Trophoblast cell (in vitro differentiated cells and primary cell): Measurements from ENCODE around the gene XIRP2.

Experiments used
- DNase-seq, 2 donors: peaks; one replicate each; pipeline ENCODE4 v3.0.0-alpha.2; 2016
- H2AFZ ChIP-seq: 2 replicates; pipeline ENCODE4 v1.6.1; 2013; ENCODE audit warnings: low read length, moderate library complexity, mild to moderate bottlenecking; ENCODE audit not compliant: insufficient read depth, poor library complexity
- H2AK5ac ChIP-seq: 2 replicates; pipeline ENCODE4 v1.6.1; 2013; ENCODE audit warnings: mild to moderate bottlenecking, low read length
- H2BK120ac ChIP-seq: 2 replicates; pipeline ENCODE4 v1.6.1; 2013; ENCODE audit warnings: low read length, mild to moderate bottlenecking, moderate library complexity; ENCODE audit not compliant: insufficient read depth, poor library complexity
- H2BK12ac ChIP-seq: 2 replicates; pipeline ENCODE4 v1.6.1; 2013; ENCODE audit warnings: mild to moderate bottlenecking, low read length, moderate library complexity
- H2BK5ac ChIP-seq: 2 replicates; pipeline ENCODE4 v1.6.1; 2013; ENCODE audit warnings: low read length, low read depth, moderate library complexity, mild to moderate bottlenecking; ENCODE audit not compliant: poor library complexity
- H3K14ac ChIP-seq: 2 replicates; pipeline ENCODE4 v1.6.1; 2013; ENCODE audit warnings: mild to moderate bottlenecking, low read length
- H3K18ac ChIP-seq: 2 replicates; pipeline ENCODE4 v1.6.1; 2013; ENCODE audit warnings: mild to moderate bottlenecking, low read length
- H3K23ac ChIP-seq: 2 replicates; pipeline ENCODE4 v1.6.1; 2013; ENCODE audit warnings: low read length
- H3K27ac ChIP-seq: 2 replicates; pipeline ENCODE4 v1.5.1; 2013; ENCODE audit warnings: low read depth, mild to moderate bottlenecking, inconsistent platforms, low read length, moderate library complexity
- H3K27me3 ChIP-seq: 2 replicates; pipeline ENCODE4 v1.6.1; 2013; ENCODE audit warnings: inconsistent platforms, mild to moderate bottlenecking, low read length, moderate library complexity; ENCODE audit not compliant: insufficient read depth
- H3K36me3 ChIP-seq, 2 experiments: 1 replicate in 1 of 2; 2 replicates in 1 of 2; pipeline ENCODE4 v1.6.1; 2013; ENCODE audit warnings: low read length in 2 of 2, mild to moderate bottlenecking in 2 of 2, moderate library complexity in 1 of 2; ENCODE audit not compliant: insufficient read depth in 2 of 2, control insufficient read depth in 1 of 2
- H3K4ac ChIP-seq: 2 replicates; pipeline ENCODE4 v1.6.1; 2013; ENCODE audit warnings: low read depth, mild to moderate bottlenecking, low read length, moderate library complexity
- H3K4me1 ChIP-seq, 2 experiments: 1 replicate in 1 of 2; 2 replicates in 1 of 2; pipeline ENCODE4 v1.6.1; 2013; ENCODE audit warnings: low read length in 2 of 2, mild to moderate bottlenecking in 2 of 2, moderate library complexity in 1 of 2; ENCODE audit not compliant: insufficient read depth in 2 of 2, control insufficient read depth in 1 of 2
- H3K4me2 ChIP-seq: 2 replicates; pipeline ENCODE4 v1.6.1; 2013; ENCODE audit warnings: inconsistent platforms, mild to moderate bottlenecking, low read length, moderate library complexity
- H3K4me3 ChIP-seq: 2 replicates; pipeline ENCODE4 v1.5.1; 2013; ENCODE audit warnings: mild to moderate bottlenecking, low read depth, low read length, inconsistent platforms
- H3K79me1 ChIP-seq: one replicate; pipeline ENCODE4 v1.6.1; 2013; ENCODE audit warnings: low read length
- H3K79me2 ChIP-seq: 2 replicates; pipeline ENCODE4 v1.6.1; 2013; ENCODE audit warnings: low read length, mild to moderate bottlenecking; ENCODE audit not compliant: control insufficient read depth, insufficient read depth, poor library complexity
- H3K9ac ChIP-seq: 2 replicates; pipeline ENCODE4 v1.6.1; 2013; ENCODE audit warnings: mild to moderate bottlenecking, low read length
- H3K9me3 ChIP-seq: 2 replicates; pipeline ENCODE4 v1.6.1; 2013; ENCODE audit warnings: low read depth, mild to moderate bottlenecking, control low read depth, inconsistent platforms, low read length; ENCODE audit not compliant: insufficient read depth
- H4K12ac ChIP-seq: 2 replicates; pipeline ENCODE4 v1.6.1; 2013; ENCODE audit warnings: low read depth, mild to moderate bottlenecking, low read length, moderate library complexity
- H4K8ac ChIP-seq: 2 replicates; pipeline ENCODE4 v1.6.1; 2013; ENCODE audit warnings: low read depth, mild to moderate bottlenecking, low read length, moderate library complexity
- H4K91ac ChIP-seq: one replicate; pipeline ENCODE4 v1.6.1; 2013; ENCODE audit warnings: low read depth, mild to moderate bottlenecking, low read length, moderate library complexity
- WGBS: extraction: QIAGEN DNeasy Blood & Tissue Kit; methylation state at CpG from one replicate; pipeline ENCODE4 v1.1.7; 2013; ENCODE audit warnings: missing lambda C conversion rate; ENCODE audit not compliant: insufficient read length, insufficient coverage; ENCODE audit errors: extremely low coverage; 5-methylcytosine and 5-hydroxymethylcytosine counted together

Gene XIRP2

GRCh38 chr2:166882851-166883250 is 5.4 kb upstream of the XIRP2 start:
- no peak for DNase-seq
- no peaks in the 10 kb centered on the region for H3K79me2 ChIP-seq
- H2BK12ac ChIP-seq = no peak overlapping the region
- no peaks in the 10 kb centered on the region for H3K9me3 ChIP-seq
- no peak overlapping the region for H4K12ac ChIP-seq
- H3K14ac ChIP-seq = no peak overlapping the region
- no peak overlapping the region for H2BK5ac ChIP-seq
- no peak overlapping the region for H3K4me2 ChIP-seq
- H4K91ac ChIP-seq = no peak overlapping the region
- no peak overlapping the region for H3K27ac ChIP-seq
- H3K9ac ChIP-seq = no peak overlapping the region
- H2AFZ ChIP-seq = no peak overlapping the region
- no peak overlapping the region for H3K4me3 ChIP-seq
- H3K79me1 ChIP-seq = no peaks in the 10 kb centered on the region
- H3K4ac ChIP-seq = no peak overlapping the region
- no peak overlapping the region for H2AK5ac ChIP-seq
- no peaks in the 10 kb centered on the region for H3K36me3 ChIP-seq
- no peaks in the 10 kb centered on the region for H3K27me3 ChIP-seq
- no peaks in the 10 kb centered on the region for H3K4me1 ChIP-seq
- H4K8ac ChIP-seq = no peak overlapping the region
- H3K23ac ChIP-seq = no peak overlapping the region
- no peak overlapping the region for H2BK120ac ChIP-seq
- no peak overlapping the region for H3K18ac ChIP-seq
- WGBS = no CpG with 5 or more reads among the region's 3 CpGs

GRCh38 chr2:166891727-166892126 is 3.4 kb downstream of the XIRP2 start:
- H3K4me1 ChIP-seq = no peaks in the 10 kb centered on the region
- H3K18ac ChIP-seq = no peak overlapping the region
- H2AFZ ChIP-seq = no peak overlapping the region
- no peak overlapping the region for H3K4ac ChIP-seq
- no peak overlapping the region for H3K4me3 ChIP-seq
- no peak for DNase-seq
- no peak overlapping the region for H3K23ac ChIP-seq
- WGBS = no CpG with 5 or more reads among the region's 2 CpGs
- H3K36me3 ChIP-seq = no peaks in the 10 kb centered on the region
- H2BK120ac ChIP-seq = no peak overlapping the region
- no peaks in the 10 kb centered on the region for H3K79me1 ChIP-seq
- no peak overlapping the region for H3K14ac ChIP-seq
- no peak overlapping the region for H2AK5ac ChIP-seq
- no peak overlapping the region for H2BK12ac ChIP-seq
- H2BK5ac ChIP-seq = no peak overlapping the region
- no peak overlapping the region for H4K8ac ChIP-seq
- no peak overlapping the region for H3K27ac ChIP-seq
- no peaks in the 10 kb centered on the region for H3K27me3 ChIP-seq
- H3K9ac ChIP-seq = no peak overlapping the region
- H3K9me3 ChIP-seq = no peaks in the 10 kb centered on the region
- H3K4me2 ChIP-seq = no peak overlapping the region
- no peak overlapping the region for H4K12ac ChIP-seq
- H3K79me2 ChIP-seq = no peaks in the 10 kb centered on the region
- no peak overlapping the region for H4K91ac ChIP-seq

- no peak overlapping the region for H2BK5ac ChIP-seq
Observed at GRCh38 chr2:166892397-166892796, 4.1 kb downstream of the XIRP2 start.

GRCh38 chr2:166895243-166895642 is 7.0 kb downstream of the XIRP2 start:
- WGBS = no CpG with 5 or more reads among the region's 2 CpGs
- no peak overlapping the region for H4K12ac ChIP-seq

More at GRCh38 chr2:166892397-166892796, 4.1 kb downstream of the XIRP2 start:
- H2AK5ac ChIP-seq = no peak overlapping the region
- H3K14ac ChIP-seq = no peak overlapping the region
- H4K8ac ChIP-seq = no peak overlapping the region
- H3K4me1 ChIP-seq = no peaks in the 10 kb centered on the region
- no peak overlapping the region for H3K4me2 ChIP-seq
- no peaks in the 10 kb centered on the region for H3K79me1 ChIP-seq
- no peak overlapping the region for H2BK12ac ChIP-seq
- no peak overlapping the region for H4K12ac ChIP-seq
- no peak overlapping the region for H3K9ac ChIP-seq
- no peak overlapping the region for H3K18ac ChIP-seq
- no peaks in the 10 kb centered on the region for H3K79me2 ChIP-seq
- H4K91ac ChIP-seq = no peak overlapping the region
- H3K4ac ChIP-seq = no peak overlapping the region
- H3K23ac ChIP-seq = no peak overlapping the region
- H3K27ac ChIP-seq = no peak overlapping the region
- H2AFZ ChIP-seq = no peak overlapping the region
- no peak overlapping the region for H2BK120ac ChIP-seq
- no peaks in the 10 kb centered on the region for H3K36me3 ChIP-seq
- no peaks in the 10 kb centered on the region for H3K27me3 ChIP-seq
- H3K4me3 ChIP-seq = no peak overlapping the region
- no peaks in the 10 kb centered on the region for H3K9me3 ChIP-seq
- no peak for DNase-seq

GRCh38 chr2:166897666-166898065 is 9.4 kb downstream of the XIRP2 start:
- H3K27ac ChIP-seq = no peak overlapping the region
- no peak overlapping the region for H2BK120ac ChIP-seq
- H3K23ac ChIP-seq = no peak overlapping the region
- no peaks in the 10 kb centered on the region for H3K9me3 ChIP-seq
- no peaks in the 10 kb centered on the region for H3K4me1 ChIP-seq
- H3K79me2 ChIP-seq = no peaks in the 10 kb centered on the region
- no peak overlapping the region for H4K91ac ChIP-seq
- H2AFZ ChIP-seq = no peak overlapping the region
- H3K36me3 ChIP-seq = no peaks in the 10 kb centered on the region
- no peak overlapping the region for H4K8ac ChIP-seq
- H3K14ac ChIP-seq = no peak overlapping the region
- H3K79me1 ChIP-seq = no peaks in the 10 kb centered on the region
- no peak overlapping the region for H3K4me2 ChIP-seq
- no peak for DNase-seq
- no peak overlapping the region for H3K4me3 ChIP-seq
- no peak overlapping the region for H3K4ac ChIP-seq
- no peak overlapping the region for H3K18ac ChIP-seq
- no peak overlapping the region for H2AK5ac ChIP-seq
- no peak overlapping the region for H3K9ac ChIP-seq
- no peak overlapping the region for H2BK5ac ChIP-seq
- H3K27me3 ChIP-seq = no peaks in the 10 kb centered on the region
- H4K12ac ChIP-seq = no peak overlapping the region
- no peak overlapping the region for H2BK12ac ChIP-seq

More at GRCh38 chr2:166895243-166895642, 7.0 kb downstream of the XIRP2 start:
- no peak overlapping the region for H3K4me3 ChIP-seq
- H2BK120ac ChIP-seq = no peak overlapping the region
- H2AFZ ChIP-seq = no peak overlapping the region
- H3K4me1 ChIP-seq = no peaks in the 10 kb centered on the region
- H4K91ac ChIP-seq = no peak overlapping the region
- H3K4me2 ChIP-seq = no peak overlapping the region
- no peak overlapping the region for H2AK5ac ChIP-seq
- H2BK5ac ChIP-seq = no peak overlapping the region
- H3K27me3 ChIP-seq = no peaks in the 10 kb centered on the region
- no peaks in the 10 kb centered on the region for H3K79me2 ChIP-seq
- no peaks in the 10 kb centered on the region for H3K9me3 ChIP-seq
- no peaks in the 10 kb centered on the region for H3K36me3 ChIP-seq
- H3K18ac ChIP-seq = no peak overlapping the region
- H4K8ac ChIP-seq = no peak overlapping the region
- no peak overlapping the region for H3K27ac ChIP-seq
- no peak overlapping the region for H3K23ac ChIP-seq
- no peak overlapping the region for H2BK12ac ChIP-seq
- H3K9ac ChIP-seq = no peak overlapping the region
- no peak for DNase-seq
- no peaks in the 10 kb centered on the region for H3K79me1 ChIP-seq
- H3K4ac ChIP-seq = no peak overlapping the region
- no peak overlapping the region for H3K14ac ChIP-seq
